Mesendoderm (in vitro differentiated cells): Measurements from ENCODE around the gene IL22RA2.
"Not testable (repeated sequence)": the region's sequence is repeated elsewhere in the genome, so short reads cannot be mapped to it uniquely, and the experiment has no call there.

ENCODE experiments used
- DNase-seq: peaks from one replicate; pipeline ENCODE4 v3.0.0; 2013
- H2AK5ac ChIP-seq: 2 replicates; pipeline ENCODE4 v1.6.1; 2013; ENCODE audit warnings: low read length, inconsistent platforms
- H2BK120ac ChIP-seq: 2 replicates; pipeline ENCODE4 v1.6.1; 2013; ENCODE audit warnings: low read depth, mild to moderate bottlenecking, low read length, moderate library complexity, mixed read lengths
- H2BK15ac ChIP-seq: replicated peaks from 2 replicates; pipeline ENCODE4 v1.6.1; 2013; ENCODE audit warnings: low read depth, mild to moderate bottlenecking, moderate library complexity
- H2BK5ac ChIP-seq: 2 replicates; pipeline ENCODE4 v1.6.1; 2013; ENCODE audit warnings: low read length, inconsistent platforms
- H3K18ac ChIP-seq: 2 replicates; pipeline ENCODE4 v1.6.1; 2013; ENCODE audit warnings: mild to moderate bottlenecking, low read length, mixed read lengths
- H3K23ac ChIP-seq: one replicate; pipeline ENCODE4 v1.6.1; 2013; ENCODE audit warnings: low read length
- H3K27ac ChIP-seq: 2 replicates; pipeline ENCODE4 v1.5.1; 2013; ENCODE audit warnings: low read depth, mild to moderate bottlenecking, inconsistent platforms, low read length, moderate library complexity
- H3K27me3 ChIP-seq: 2 replicates; pipeline ENCODE4 v1.6.1; 2013; ENCODE audit warnings: low read length, control low read depth, mild to moderate bottlenecking, inconsistent platforms; ENCODE audit not compliant: insufficient read depth, poor library complexity
- H3K36me3 ChIP-seq: 2 replicates; pipeline ENCODE4 v1.6.1; 2013; ENCODE audit warnings: low read length, inconsistent platforms; ENCODE audit not compliant: control insufficient read depth, insufficient read depth
- H3K4ac ChIP-seq: one replicate; pipeline ENCODE4 v1.6.1; 2013; ENCODE audit warnings: low read depth, mild to moderate bottlenecking, low read length, moderate library complexity
- H3K4me1 ChIP-seq: 2 replicates; pipeline ENCODE4 v1.6.1; 2013; ENCODE audit warnings: low read depth, low read length, inconsistent platforms; ENCODE audit not compliant: control insufficient read depth
- H3K4me2 ChIP-seq: 2 replicates; pipeline ENCODE4 v1.6.1; 2013; ENCODE audit warnings: low read length
- H3K4me3 ChIP-seq: 2 replicates; pipeline ENCODE4 v1.5.1; 2013; ENCODE audit warnings: mild to moderate bottlenecking, low read length
- H3K56ac ChIP-seq: one replicate; pipeline ENCODE4 v1.6.1; 2013; ENCODE audit warnings: low read length
- H3K79me1 ChIP-seq: 2 replicates; pipeline ENCODE4 v1.6.1; 2013; ENCODE audit warnings: low read length, inconsistent platforms
- H3K79me2 ChIP-seq: 2 replicates; pipeline ENCODE4 v1.6.1; 2013; ENCODE audit warnings: mild to moderate bottlenecking, low read length; ENCODE audit not compliant: control insufficient read depth, insufficient read depth
- H3K9ac ChIP-seq: 2 replicates; pipeline ENCODE4 v1.6.1; 2013; ENCODE audit warnings: low read length, inconsistent platforms
- H4K5ac ChIP-seq: one replicate; pipeline ENCODE4 v1.6.1; 2013; ENCODE audit warnings: low read length
- H4K8ac ChIP-seq: one replicate; pipeline ENCODE4 v1.6.1; 2013; ENCODE audit warnings: low read depth, mild to moderate bottlenecking, control low read depth, low read length, moderate library complexity
- WGBS: extraction: QIAGEN DNeasy Blood & Tissue Kit; methylation state at CpG from one replicate; pipeline ENCODE4 v1.1.7; 2013; ENCODE audit warnings: low lambda C conversion rate, missing lambda C conversion rate; ENCODE audit not compliant: insufficient coverage; ENCODE audit errors: extremely low coverage; 5-methylcytosine and 5-hydroxymethylcytosine counted together

The IL22RA2 gene

DNA sequence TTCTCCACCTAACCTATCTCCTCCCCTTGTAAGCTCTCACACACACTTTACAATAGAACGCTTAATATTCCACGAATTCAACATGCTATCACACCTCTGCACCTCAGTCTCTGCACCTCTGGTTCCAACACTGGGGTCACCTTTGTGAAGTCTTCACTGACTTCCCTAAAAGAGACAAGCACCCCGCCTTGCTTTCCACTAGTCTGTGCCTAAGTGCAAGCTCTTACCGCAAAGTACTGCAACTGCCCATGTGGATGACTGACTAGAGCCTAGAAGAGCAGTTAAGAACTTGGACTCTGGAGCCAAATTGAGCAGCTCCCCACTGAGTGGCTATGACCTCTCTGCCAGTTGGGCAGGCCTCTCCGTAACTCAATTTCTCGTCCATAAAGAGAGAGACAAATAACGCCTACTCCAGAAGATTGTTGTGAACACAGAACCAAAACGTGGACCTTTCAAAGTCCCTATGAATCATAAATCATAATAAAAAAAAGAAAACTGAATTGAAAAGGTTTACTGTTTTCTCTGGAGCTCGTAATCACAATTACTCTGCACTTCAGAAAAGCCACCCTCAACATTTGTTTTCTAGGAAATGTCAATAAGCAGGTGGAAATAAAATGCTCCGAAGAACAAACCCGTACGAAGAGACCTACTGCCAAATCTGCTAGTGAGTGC is 44.5 kb upstream of the IL22RA2 start:
- Histone ChIP-seq H2BK15ac (no peak overlapping the region), H3K27ac (no peak overlapping the region)

DNA sequence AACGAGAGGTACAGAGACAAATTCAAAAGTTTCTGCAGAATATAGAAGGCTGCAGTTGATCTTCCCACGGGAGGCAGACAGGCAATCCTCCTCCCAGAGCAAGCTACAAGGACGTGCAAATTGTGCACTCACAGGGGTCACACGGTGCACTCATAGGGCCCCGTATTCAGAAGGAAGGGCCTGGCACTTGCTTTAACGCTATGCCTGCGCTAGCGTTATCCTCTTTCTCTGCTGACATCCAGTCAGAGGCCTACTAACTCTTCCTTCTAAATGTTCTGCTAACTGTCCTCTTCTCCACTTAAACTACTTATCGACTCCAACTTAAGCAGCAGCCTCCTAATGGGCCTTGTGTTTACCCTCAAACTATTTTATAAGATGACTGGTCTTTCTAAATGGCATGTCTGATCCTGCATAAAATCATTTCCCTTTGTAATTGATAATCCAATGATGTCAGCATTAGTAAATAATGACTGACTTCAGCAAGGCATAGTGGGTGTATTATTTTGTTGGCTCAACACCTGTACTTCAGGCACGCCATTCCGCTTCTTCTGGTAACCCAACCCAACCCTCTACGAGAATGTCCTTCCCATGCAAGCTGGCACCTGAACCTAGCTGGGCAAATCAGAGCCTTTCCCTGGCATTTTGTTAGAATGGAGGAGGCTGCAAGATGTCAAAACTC is 43.6 kb upstream of the IL22RA2 start:
- Histone ChIP-seq H3K4ac (no peak overlapping the region), H3K18ac (no peak overlapping the region), H3K4me2 (no peak overlapping the region), H3K27me3 (no peaks in the 10 kb centered on the region), H3K4me3 (no peak overlapping the region), H3K4me1 (peaks cover 4% of the 10 kb centered on the region), H3K79me2 (peaks cover 43% of the 10 kb centered on the region), H2BK5ac (no peak overlapping the region), H3K56ac (no peak overlapping the region), H3K79me1 (peaks cover 17% of the 10 kb centered on the region), H2BK15ac (no peak overlapping the region), H3K23ac (no peak overlapping the region), H3K36me3 (no peaks in the 10 kb centered on the region), H2BK120ac (no peak overlapping the region), H3K9ac (no peak overlapping the region), H4K5ac (no peak overlapping the region), H3K27ac (no peak overlapping the region), H4K8ac (no peak overlapping the region), H2AK5ac (no peak overlapping the region)
- no CpG with 5 or more reads among the region's 12 CpGs for WGBS
- no peak for DNase-seq

More for the DNA sequence above, 44.5 kb upstream of the IL22RA2 start:
- Histone ChIP-seq H3K79me1 (peaks cover 17% of the 10 kb centered on the region), H3K79me2 (peaks cover 39% of the 10 kb centered on the region), H3K4me2 (peak overlapping the region; percentile 95), H3K27me3 (no peaks in the 10 kb centered on the region), H3K18ac (no peak overlapping the region), H2BK5ac (no peak overlapping the region), H3K56ac (peak overlapping the region; percentile 100), H4K5ac (no peak overlapping the region), H3K4me1 (peaks cover 4% of the 10 kb centered on the region), H3K9ac (peak overlapping the region; percentile 94), H2AK5ac (no peak overlapping the region), H2BK120ac (no peak overlapping the region), H4K8ac (no peak overlapping the region), H3K36me3 (no peaks in the 10 kb centered on the region), H3K4ac (no peak overlapping the region), H3K23ac (no peak overlapping the region), H3K4me3 (peak overlapping the region; percentile 98)
- 100% methylated on average over 2 of the region's 12 CpGs for WGBS
- DNase-seq, result peak; percentile 17

DNA sequence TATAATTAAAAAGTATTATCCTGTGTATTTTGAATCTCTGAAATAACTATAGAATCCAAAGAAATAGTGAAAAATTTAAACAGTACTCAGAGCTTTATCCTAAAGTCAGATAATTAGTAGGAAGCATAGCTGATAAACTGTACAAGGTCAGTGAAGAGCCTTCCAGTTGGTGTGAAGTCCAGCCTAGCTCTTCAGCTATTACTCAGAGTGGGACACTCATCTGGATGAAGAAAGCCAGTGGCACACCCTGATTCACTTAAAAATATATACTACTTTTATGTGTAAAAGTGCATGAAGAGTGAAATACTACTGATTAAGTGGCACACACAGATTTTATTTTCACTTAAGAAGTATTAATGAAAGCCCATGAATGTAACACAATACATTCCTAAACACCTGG is 42.7 kb upstream of the IL22RA2 start:
- Histone ChIP-seq H3K56ac (no peak overlapping the region), H4K8ac (no peak overlapping the region), H3K79me2 (peaks cover 49% of the 10 kb centered on the region), H2BK120ac (no peak overlapping the region), H3K9ac (no peak overlapping the region), H3K4me2 (no peak overlapping the region), H3K36me3 (no peaks in the 10 kb centered on the region), H3K4me3 (no peak overlapping the region), H3K4ac (no peak overlapping the region), H3K79me1 (peaks cover 19% of the 10 kb centered on the region), H3K27ac (no peak overlapping the region), H2BK15ac (no peak overlapping the region), H3K4me1 (peaks cover 4% of the 10 kb centered on the region), H4K5ac (no peak overlapping the region), H3K23ac (no peak overlapping the region), H2AK5ac (no peak overlapping the region), H3K27me3 (no peaks in the 10 kb centered on the region), H2BK5ac (no peak overlapping the region), H3K18ac (no peak overlapping the region)
- no peak for DNase-seq

DNA sequence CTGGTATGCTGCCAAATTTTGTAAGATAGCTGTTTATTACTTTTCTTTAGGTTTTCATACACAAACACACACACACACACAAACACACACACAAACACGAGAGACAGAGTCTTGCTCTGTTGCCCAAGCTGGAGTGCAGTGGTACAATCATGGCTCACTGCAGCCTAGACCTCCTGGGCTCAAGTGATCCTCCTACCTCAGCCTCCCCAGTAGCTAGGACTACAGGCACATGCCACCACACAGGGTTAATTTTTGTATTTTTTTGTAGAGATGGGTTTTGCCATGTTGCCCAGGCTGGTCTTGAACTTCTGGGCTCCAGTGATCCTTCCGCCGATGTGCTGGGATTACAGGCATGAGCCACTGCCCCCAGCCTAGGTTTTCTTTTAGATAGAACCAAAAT is 42.2 kb upstream of the IL22RA2 start:
- no CpG with 5 or more reads among the region's 3 CpGs for WGBS
- Histone ChIP-seq H3K79me1 (peaks cover 19% of the 10 kb centered on the region), H3K79me2 (peaks cover 51% of the 10 kb centered on the region)
- H3K4me3 ChIP-seq, H4K8ac ChIP-seq, DNase-seq, H3K18ac ChIP-seq, H2BK120ac ChIP-seq, H4K5ac ChIP-seq, H2BK15ac ChIP-seq, H3K27me3 ChIP-seq, H2BK5ac ChIP-seq, H3K27ac ChIP-seq, H3K56ac ChIP-seq, H3K4me1 ChIP-seq, H3K4me2 ChIP-seq, H3K23ac ChIP-seq, H3K4ac ChIP-seq, H3K36me3 ChIP-seq, H3K9ac ChIP-seq, H2AK5ac ChIP-seq: not testable (repeated sequence)

DNA sequence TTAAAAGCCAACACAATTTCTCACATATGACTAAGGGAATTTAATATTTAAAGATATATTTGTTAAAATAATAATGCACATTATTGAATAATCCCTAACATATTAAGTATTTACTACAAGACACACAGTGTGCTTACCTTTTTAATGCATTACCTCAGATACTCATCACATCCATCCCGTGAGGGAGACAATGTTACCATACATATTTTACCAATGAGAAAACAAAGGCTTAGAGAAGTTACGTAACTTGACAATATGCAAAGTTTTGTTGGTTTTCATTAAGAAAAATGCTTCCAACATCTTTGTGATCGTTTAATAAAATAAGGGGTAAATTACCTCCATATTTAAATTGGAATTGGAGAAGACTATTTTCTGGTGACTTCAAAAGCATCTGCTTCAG is 41.5 kb upstream of the IL22RA2 start:
- H3K23ac ChIP-seq, result no peak overlapping the region
- H3K79me1 ChIP-seq, result peaks cover 19% of the 10 kb centered on the region
- no peak overlapping the region for H3K4me2 ChIP-seq
- H3K4ac ChIP-seq, result no peak overlapping the region
- H2BK5ac ChIP-seq, result no peak overlapping the region
- H2BK120ac ChIP-seq, result no peak overlapping the region
- peaks cover 4% of the 10 kb centered on the region for H3K4me1 ChIP-seq
- no peak overlapping the region for H4K8ac ChIP-seq
- DNase-seq, result no peak
- peaks cover 51% of the 10 kb centered on the region for H3K79me2 ChIP-seq
- H3K27me3 ChIP-seq, result no peaks in the 10 kb centered on the region
- H3K4me3 ChIP-seq, result no peak overlapping the region
- no peak overlapping the region for H4K5ac ChIP-seq
- no peak overlapping the region for H3K27ac ChIP-seq
- H2BK15ac ChIP-seq, result no peak overlapping the region
- no peaks in the 10 kb centered on the region for H3K36me3 ChIP-seq
- no peak overlapping the region for H3K56ac ChIP-seq
- H3K18ac ChIP-seq, result no peak overlapping the region
- no peak overlapping the region for H3K9ac ChIP-seq
- H2AK5ac ChIP-seq, result no peak overlapping the region
- no CpG with 5 or more reads among the region's 3 CpGs for WGBS
